H1 (cell line): ENCODE results near the gene TNFRSF8. TPM values are rescaled to one million over a fixed set of nuclear protein-coding genes. Genes with fewer than 3 reads are reported as not detected.

Source experiments
- CTCF ChIA-PET: fragments of 300-600 bp; sonication (Branson Sonifier 250); formaldehyde crosslinking; loops from one replicate; lab custom pipeline; 2021; ENCODE audit not compliant: partially characterized antibody; lab: Charles Lee
- POLR2A ChIA-PET: fragments of 300-600 bp; sonication (Branson Sonifier 250); formaldehyde crosslinking; loops from one replicate; lab custom pipeline; 2021; ENCODE audit warnings: inconsistent platforms; ENCODE audit not compliant: partially characterized antibody; lab: Charles Lee
- DNase-seq, 2 experiments: peaks; one replicate each; pipeline versions ENCODE4 v3.0.0 to v3.0.0-alpha.2; 2010 to 2022; ENCODE audit warnings: low spot score in 2 of 2, low read depth in 1 of 2, mixed read lengths in 1 of 2
- FAIRE-seq: peaks from 2 replicates; lab custom pipeline; 2011; peaks lifted over from hg19 to GRCh38; lab: Jason Lieb, UNC
- H2AFZ ChIP-seq: 2 replicates; pipeline ENCODE4 v1.8.1; 2012; ENCODE audit warnings: low read length, inconsistent platforms
- H2AK5ac ChIP-seq: 2 replicates; pipeline ENCODE4 v1.6.1; 2013; ENCODE audit warnings: low read depth, low read length
- H2BK120ac ChIP-seq: replicated peaks from 2 replicates; pipeline ENCODE3; 2013; ENCODE audit warnings: low read depth, low read length, inconsistent platforms
- H2BK12ac ChIP-seq: 2 replicates; pipeline ENCODE4 v1.6.1; 2013; ENCODE audit warnings: low read depth, low read length
- H2BK15ac ChIP-seq: 2 replicates; pipeline ENCODE4 v1.6.1; 2013; ENCODE audit warnings: low read length
- H2BK20ac ChIP-seq: 2 replicates; pipeline ENCODE4 v1.6.1; 2013; ENCODE audit warnings: low read length
- H2BK5ac ChIP-seq: 2 replicates; pipeline ENCODE4 v1.6.1; 2013; ENCODE audit warnings: low read depth, low read length
- H3K14ac ChIP-seq: 2 replicates; pipeline ENCODE4 v1.6.1; 2013; ENCODE audit warnings: inconsistent platforms; ENCODE audit not compliant: insufficient read length
- H3K18ac ChIP-seq: 2 replicates; pipeline ENCODE4 v1.6.1; 2013; ENCODE audit warnings: low read length; ENCODE audit errors: extremely low read depth
- H3K23ac ChIP-seq: 2 replicates; pipeline ENCODE4 v1.6.1; 2013; ENCODE audit warnings: inconsistent platforms; ENCODE audit not compliant: insufficient read length
- H3K23me2 ChIP-seq: 2 replicates; pipeline ENCODE4 v1.6.1; 2013; ENCODE audit warnings: low read depth, low read length
- H3K27ac ChIP-seq: 2 replicates; pipeline ENCODE4 v1.6.1; 2011; ENCODE audit warnings: low read depth, low read length, inconsistent platforms
- H3K27me3 ChIP-seq, 4 experiments: replicated peaks in 1 of 4; 1 replicate in 1 of 4; 2 replicates in 3 of 4; pipeline versions ENCODE4 v1.6.1 to v1.8.1; 2011 to 2013; ENCODE audit warnings: low read length in 3 of 4, mild to moderate bottlenecking in 3 of 4, inconsistent platforms in 2 of 4, mixed read lengths in 2 of 4, moderate library complexity in 1 of 4; ENCODE audit not compliant: control insufficient read depth in 3 of 4, insufficient read depth in 3 of 4; ENCODE audit errors: extremely low read depth in 1 of 4
- H3K36me3 ChIP-seq, 4 experiments: 2 replicates each; pipeline versions ENCODE4 v1.6.1 to v1.8.1; 2011 to 2013; ENCODE audit warnings: mild to moderate bottlenecking in 4 of 4, low read length in 3 of 4, moderate library complexity in 2 of 4, control low read depth in 1 of 4, inconsistent platforms in 1 of 4; ENCODE audit not compliant: insufficient read depth in 4 of 4, control insufficient read depth in 2 of 4
- H3K4ac ChIP-seq: replicated peaks from 2 replicates; pipeline ENCODE3; 2013; ENCODE audit warnings: low read length, low read depth, mixed read lengths, inconsistent platforms; ENCODE audit not compliant: insufficient read length
- H3K4me1 ChIP-seq, 4 experiments: replicated peaks in 1 of 4; 1 replicate in 1 of 4; 2 replicates in 3 of 4; pipeline versions ENCODE4 v1.6.1 to v1.8.1; 2011 to 2013; ENCODE audit warnings: low read length in 3 of 4, inconsistent platforms in 2 of 4, mixed read lengths in 1 of 4; ENCODE audit not compliant: insufficient read depth in 4 of 4, control insufficient read depth in 3 of 4
- H3K4me2 ChIP-seq, 2 experiments: 2 replicates each; pipeline versions ENCODE4 v1.6.1 to v1.8.1; 2011 to 2013; ENCODE audit warnings: low read depth in 2 of 2, low read length in 2 of 2, control low read depth in 1 of 2, inconsistent platforms in 1 of 2, mild to moderate bottlenecking in 1 of 2; ENCODE audit not compliant: insufficient read depth in 1 of 2
- H3K4me3 ChIP-seq, 4 experiments: fragments of 200-600, 300-600 bp in 1 of 4; sonication (generic), shearing (Covaris generic), sonication (Bioruptor Twin) in 1 of 4; 2 replicates each; pipeline versions ENCODE4 v1.5.1 to v1.8.1; 2011 to 2016; ENCODE audit warnings: low read length in 4 of 4, low read depth in 3 of 4, control low read depth in 2 of 4, inconsistent platforms in 2 of 4, mild to moderate bottlenecking in 2 of 4, mixed read lengths in 1 of 4, moderate library complexity in 1 of 4; ENCODE audit not compliant: insufficient read depth in 2 of 4; ENCODE audit errors: extremely low read depth in 1 of 4
- H3K56ac ChIP-seq: replicated peaks from 2 replicates; pipeline ENCODE3; 2013; ENCODE audit warnings: low read depth, mild to moderate bottlenecking, mixed read lengths, low read length, inconsistent platforms; ENCODE audit not compliant: insufficient read length
- H3K79me1 ChIP-seq: 2 replicates; pipeline ENCODE4 v1.6.1; 2013; ENCODE audit warnings: low read depth, low read length, control low read depth
- H3K79me2 ChIP-seq, 2 experiments: 2 replicates each; pipeline versions ENCODE4 v1.6.1 to v1.8.1; 2012 to 2013; ENCODE audit warnings: low read length in 2 of 2, mild to moderate bottlenecking in 2 of 2, inconsistent platforms in 1 of 2; ENCODE audit not compliant: insufficient read depth in 2 of 2, control insufficient read depth in 1 of 2
- H3K9ac ChIP-seq, 4 experiments: replicated peaks in 1 of 4; 1 replicate in 1 of 4; 2 replicates in 3 of 4; pipeline versions ENCODE4 v1.6.1 to v1.8.1; 2011 to 2013; ENCODE audit warnings: low read depth in 3 of 4, low read length in 3 of 4, control low read depth in 2 of 4, mild to moderate bottlenecking in 2 of 4, moderate library complexity in 2 of 4, inconsistent platforms in 1 of 4; ENCODE audit errors: extremely low read depth in 1 of 4
- H3K9me3 ChIP-seq, 2 experiments: 2 replicates each; pipeline versions ENCODE4 v1.6.1 to v1.8.1; 2012 to 2013; ENCODE audit warnings: mild to moderate bottlenecking in 2 of 2, moderate library complexity in 2 of 2, control low read depth in 1 of 2, inconsistent platforms in 1 of 2, low read depth in 1 of 2, low read length in 1 of 2, mixed read lengths in 1 of 2; ENCODE audit not compliant: insufficient read depth in 2 of 2
- H4K20me1 ChIP-seq, 2 experiments: replicated peaks in 1 of 2; 2 replicates each; pipeline versions ENCODE3 to v1.8.1; 2011 to 2013; ENCODE audit warnings: inconsistent platforms in 2 of 2, low read length in 2 of 2, mild to moderate bottlenecking in 1 of 2; ENCODE audit not compliant: insufficient read depth in 2 of 2, control insufficient read depth in 1 of 2
- H4K5ac ChIP-seq: 2 replicates; pipeline ENCODE4 v1.6.1; 2013; ENCODE audit warnings: low read length, low read depth, mixed read lengths, inconsistent platforms; ENCODE audit not compliant: insufficient read length
- H4K8ac ChIP-seq: 2 replicates; pipeline ENCODE4 v1.8.0; 2013; ENCODE audit warnings: mild to moderate bottlenecking, moderate library complexity, low read length, inconsistent platforms; ENCODE audit not compliant: insufficient read depth; ENCODE audit errors: extremely low read depth
- H4K91ac ChIP-seq: replicated peaks from 2 replicates; pipeline ENCODE3; 2013; ENCODE audit warnings: low read length, mixed read lengths, inconsistent platforms; ENCODE audit not compliant: insufficient read length
- ATF3 ChIP-seq: IDR thresholded peaks from 2 replicates; pipeline ENCODE4 v1.6.1; 2011; ENCODE audit warnings: low read depth, mild to moderate bottlenecking, low read length; ENCODE audit not compliant: insufficient read depth
- BACH1 ChIP-seq: IDR thresholded peaks from 2 replicates; pipeline ENCODE4 v1.6.1; 2012; ENCODE audit warnings: low read length, improper control_type of control experiment
- BRCA1 ChIP-seq: IDR thresholded peaks from 2 replicates; pipeline ENCODE4 v1.6.1; 2012; ENCODE audit warnings: low read depth, low read length, improper control_type of control experiment
- CBX5 ChIP-seq: fragments of 300-800, 300-1000 bp; sonication (generic); IDR thresholded peaks from 2 replicates; pipeline ENCODE4 v1.7.1; 2016; ENCODE audit warnings: antibody characterized with exemption, low read length, low read depth
- HDAC6 ChIP-seq: IDR thresholded peaks from one replicate; pipeline ENCODE4 v1.7.1; 2012; ENCODE audit warnings: low read depth, mild to moderate bottlenecking, inconsistent platforms, low read length, moderate library complexity
- KDM5A ChIP-seq: fragments of 200-600 bp; IDR thresholded peaks from 2 replicates; pipeline ENCODE4 v1.7.1; 2012; ENCODE audit warnings: mild to moderate bottlenecking, low read length, inconsistent platforms, mixed read lengths
- NANOG ChIP-seq: IDR thresholded peaks from 2 replicates; pipeline ENCODE4 v1.6.1; 2011; ENCODE audit warnings: low read length, low read depth, mild to moderate bottlenecking, inconsistent platforms; ENCODE audit not compliant: insufficient read depth, poor library complexity, severe bottlenecking
- POLR2A ChIP-seq, 2 experiments: IDR thresholded peaks; 1 replicate in 1 of 2; 2 replicates in 1 of 2; pipeline ENCODE4 v1.6.1; 2011; ENCODE audit warnings: low read depth in 2 of 2, low read length in 2 of 2, mild to moderate bottlenecking in 2 of 2; ENCODE audit errors: control extremely low read depth in 1 of 2
- SIN3A ChIP-seq, 2 experiments: IDR thresholded peaks in 1 of 2; conservative IDR thresholded peaks in 1 of 2; 2 replicates each; pipeline ENCODE4 v1.6.1; 2011 to 2012; ENCODE audit warnings: low read length in 2 of 2, improper control_type of control experiment in 1 of 2, low read depth in 1 of 2, mild to moderate bottlenecking in 1 of 2
- TBP ChIP-seq: IDR thresholded peaks from 2 replicates; pipeline ENCODE4 v1.6.1; 2011; ENCODE audit warnings: low read depth, low read length, improper control_type of control experiment
- ZNF274 ChIP-seq: IDR thresholded peaks from 2 replicates; pipeline ENCODE4 v1.7.0; 2012; ENCODE audit warnings: low read length, borderline replicate concordance; ENCODE audit errors: extremely low read depth
- WGBS, 2 experiments: shearing (Covaris generic) in 1 of 2; methylation state at CpG; one replicate each; pipeline versions ENCODE4 v1.1.6 to v1.1.7; 2013 to 2015; ENCODE audit warnings: low lambda C conversion rate in 2 of 2, mixed read lengths in 2 of 2, inconsistent platforms in 1 of 2, low coverage in 1 of 2, missing lambda C conversion rate in 1 of 2; ENCODE audit not compliant: insufficient replicate concordance in 2 of 2, insufficient coverage in 1 of 2, insufficient read length in 1 of 2; ENCODE audit errors: extremely low coverage in 1 of 2, missing lambda C conversion rate in 1 of 2; 5-methylcytosine and 5-hydroxymethylcytosine counted together
- polyA plus RNA-seq, 7 experiments: library from polyadenylated mRNA; depleted of rRNA in 3 of 7; stranded (reverse) in 5 of 7; unstranded in 2 of 7; fragments of >200 nt in 5 of 7; fragments of 200-250 nt in 2 of 7; gene quantifications; 1 replicate in 5 of 7; 2 replicates in 1 of 7; 4 replicates in 1 of 7; pipeline versions ENCODE4 v1.2.1 to v1.2.3, GENCODE V29; 2011 to 2013; ENCODE audit warnings: missing spikeins in 2 of 7, mixed read lengths in 2 of 7
- total RNA-seq: library from RNA; stranded (reverse); fragmentation: NEBNext Ultra II Directional; extraction: Animal tissue kit (Norgen Biotek cat#: 25700); gene quantifications from 2 replicates; pipeline ENCODE4 v1.2.1, GENCODE V29; 2021

The TNFRSF8 gene
- total and polyA plus RNA-seq, 2 of the 8 experiments (the other 6 are each of a cell fraction or from before 2014, with no cell fraction given): 23.2 to 32.7 TPM

DNA sequence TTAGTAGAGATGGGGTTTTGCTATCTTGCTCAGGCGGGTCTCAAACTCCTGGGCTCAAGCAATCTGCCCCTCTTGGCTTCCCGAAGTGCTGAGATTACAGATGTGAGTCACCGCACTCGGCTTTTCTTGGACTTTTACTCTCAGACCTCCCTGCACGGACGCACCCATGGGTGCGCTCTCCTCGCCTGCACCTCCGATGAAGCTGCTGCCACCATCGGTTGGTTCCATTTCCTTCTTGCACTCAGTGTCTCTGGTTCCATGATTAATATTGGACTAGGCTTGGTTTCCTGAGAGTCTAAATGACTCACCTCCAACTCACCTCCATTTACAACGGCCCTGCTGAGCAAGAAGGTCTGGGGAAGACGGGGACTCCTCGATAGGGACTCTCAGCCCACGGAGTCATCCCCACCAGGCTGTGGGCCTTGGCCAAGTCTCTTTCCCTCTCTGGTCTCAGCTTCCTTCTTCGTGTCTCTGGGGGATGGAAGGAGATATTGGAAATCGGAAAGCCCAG lies 6.7 kb upstream of the TNFRSF8 start:
- Histone ChIP-seq H2BK15ac (no peak overlapping the region), H2AK5ac (no peak overlapping the region), H3K4me3 (no peak overlapping the region), H2AFZ (no peak overlapping the region), H3K4ac (no peak overlapping the region), H2BK5ac (no peak overlapping the region), H2BK12ac (no peak overlapping the region; the same call in 1 of the 2 replicates), H3K27me3 (no peaks in the 10 kb centered on the region; a peak in 1 of 7 replicates), H2BK120ac (no peak overlapping the region), H4K91ac (no peak overlapping the region), H3K14ac (no peak overlapping the region), H4K8ac (no peak overlapping the region), H3K18ac (no peak overlapping the region), H3K36me3 (no peaks in the 10 kb centered on the region), H3K9me3 (no peaks in the 10 kb centered on the region), H3K4me2 (no peak overlapping the region), H3K23ac (no peak overlapping the region), H3K23me2 (no peaks in the 10 kb centered on the region), H4K20me1 (no peaks in the 10 kb centered on the region), H2BK20ac (no peak overlapping the region), H3K27ac (no peak overlapping the region), H4K5ac (no peak overlapping the region), H3K9ac (no peak overlapping the region), H3K79me1 (no peaks in the 10 kb centered on the region), H3K56ac (no peak overlapping the region), H3K79me2 (no peaks in the 10 kb centered on the region), H3K4me1 (peaks cover 0 to 7% (median 3%) of the 10 kb centered on the region in 4 experiments; a peak in 3 of 7 replicates)
- FAIRE-seq (no peak), DNase-seq (no peak)
- CTCF ChIA-PET: interaction anchor here (2.0 to 3.3 kb wide), 2 partner anchors 18 to 23 kb away, joined by 5 to 21 read pairs; no protein-coding TSS in a partner anchor
- POLR2A ChIA-PET: interaction anchor here (0.6 to 2.6 kb wide), 4 partner anchors 11 to 250 kb away, joined by 3 to 6 read pairs (median 4); partner anchors contain the start of genes CLCN6 and MIIP
- 95% methylated on average over 16 of the region's 16 CpGs; no CpG with 5 or more reads in 1 of the 2 experiments for WGBS, 2 experiments
- TF ChIP-seq KDM5A (no peak), ATF3 (no peak), NANOG (no peak), POLR2A (IDR thresholded peaks at IDR 0.05; ENCODE audit: control extremely low read depth in 1 of 2, low read depth in 2 of 2, low read length in 2 of 2) (no peak), CBX5 (no peak), BACH1 (no peak), HDAC6 (no peak), BRCA1 (no peak), ZNF274 (no peak), SIN3A (conservative IDR thresholded peaks at IDR 0.05 in 1 of 2, IDR thresholded peaks at IDR 0.05 in 1 of 2; ENCODE audit: low read depth in 1 of 2, low read length in 2 of 2) (no peak), TBP (no peak)
